ENCODE results near the gene TSPAN13. TPM values are rescaled to one million over a fixed set of nuclear protein-coding genes. Genes with fewer than 3 reads are reported as not detected.

Gene TSPAN13
- total RNA-seq, 2 experiments from 2014 or later: 0.47 to 1.0 TPM

DNA sequence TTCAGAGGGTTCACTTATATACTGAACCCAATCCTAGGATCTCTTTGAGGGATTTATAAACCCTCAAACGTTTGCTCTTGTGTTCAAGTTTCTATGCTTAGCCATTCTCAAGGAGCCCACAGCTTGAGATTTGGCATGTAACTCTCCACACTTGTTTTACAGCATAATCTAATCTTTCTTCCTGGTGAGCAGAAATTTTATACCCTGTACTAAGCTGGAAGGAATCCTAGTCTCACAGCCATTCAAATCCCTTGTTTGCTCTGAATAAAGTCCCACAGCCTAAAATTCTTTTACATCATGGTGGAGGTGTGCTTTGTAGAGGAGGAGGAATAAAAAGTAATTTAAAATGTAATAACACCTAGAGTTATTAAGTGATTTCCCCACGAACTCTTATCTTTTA lies 56.6 kb downstream of the TSPAN13 start:
- H3K36me3 Mint-ChIP-seq (ENCODE audit: low read depth): no peaks in the 10 kb centered on the region
- H3K4me1 Mint-ChIP-seq (ENCODE audit: low read depth): no peaks in the 10 kb centered on the region
- DNase-seq (no peak), ATAC-seq (no peak)
- ChIA-PET POLR2A (no interaction called here), CTCF (no interaction called here)
- no peak overlapping the region for H3K27ac Mint-ChIP-seq
- no peaks in the 10 kb centered on the region for H3K9me3 Mint-ChIP-seq
- no peak for TF ChIP-seq CTCF (IDR thresholded peaks at IDR 0.05)
- intact Hi-C loops (cut with micrococcal nuclease): no loop called here
- H3K4me3 Mint-ChIP-seq: no peak overlapping the region
- peaks cover 5% of the 10 kb centered on the region for H3K27me3 Mint-ChIP-seq

- TF ChIP-seq CTCF (IDR thresholded peaks at IDR 0.05): no peak
- H3K9me3 Mint-ChIP-seq: no peaks in the 10 kb centered on the region
- H3K4me1 Mint-ChIP-seq (ENCODE audit: low read depth): no peaks in the 10 kb centered on the region
- ATAC-seq (no peak), DNase-seq (no peak)
- H3K27me3 Mint-ChIP-seq: peaks cover 5% of the 10 kb centered on the region
- H3K27ac Mint-ChIP-seq: no peak overlapping the region
- no peaks in the 10 kb centered on the region for H3K36me3 Mint-ChIP-seq (ENCODE audit: low read depth)
- ChIA-PET CTCF (no interaction called here), POLR2A (no interaction called here)
- H3K4me3 Mint-ChIP-seq: no peak overlapping the region
- intact Hi-C loops (cut with micrococcal nuclease): no loop called here
These were observed 57.0 kb downstream of the TSPAN13 start for GRCh38 chr7:16810573-16810972.

GRCh38 chr7:16811551-16811950 lies 58.0 kb downstream of the TSPAN13 start:
- Mint-ChIP-seq H3K36me3 (ENCODE audit: low read depth) (no peaks in the 10 kb centered on the region), H3K9me3 (no peaks in the 10 kb centered on the region), H3K27ac (no peak overlapping the region), H3K4me3 (no peak overlapping the region), H3K4me1 (ENCODE audit: low read depth) (no peaks in the 10 kb centered on the region), H3K27me3 (peaks cover 5% of the 10 kb centered on the region)
- POLR2A ChIA-PET: no interaction called here
- no peak for DNase-seq
- intact Hi-C loops (cut with micrococcal nuclease): no loop called here
- no peak for TF ChIP-seq CTCF (IDR thresholded peaks at IDR 0.05)
- CTCF ChIA-PET: no interaction called here
- ATAC-seq: no peak

DNA sequence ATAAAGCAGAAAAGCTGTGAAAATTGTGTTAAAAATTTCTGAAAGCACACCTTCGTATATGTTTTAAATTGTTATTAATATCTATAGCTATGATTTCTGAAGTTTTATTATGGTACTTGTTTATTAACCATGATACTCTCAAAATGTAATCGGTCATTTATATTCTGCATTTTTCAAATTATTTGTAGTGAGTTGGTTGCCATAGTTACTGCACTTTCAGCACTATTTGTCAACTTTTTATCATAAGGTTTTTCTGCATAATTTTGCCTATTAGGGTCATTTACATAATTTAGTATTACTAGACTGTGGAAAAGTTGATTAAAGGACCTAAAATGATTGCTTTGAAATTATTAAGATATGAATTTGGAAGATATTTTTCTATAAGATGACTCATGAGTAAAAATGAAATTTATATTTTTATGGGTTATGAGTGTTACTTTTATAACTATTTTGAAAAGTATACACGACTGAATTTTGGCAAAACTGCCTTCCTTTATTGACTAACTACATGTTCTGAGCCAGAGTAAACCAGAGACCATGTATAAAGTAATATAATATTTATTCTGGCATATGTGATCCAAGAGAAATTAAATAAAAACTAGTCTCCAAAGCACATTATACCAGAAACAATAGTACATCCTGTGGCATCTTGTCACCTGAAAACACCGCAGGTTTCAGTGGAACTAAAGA lies 59.1 kb downstream of the TSPAN13 start:
- POLR2A ChIA-PET: no interaction called here
- H3K36me3 Mint-ChIP-seq (ENCODE audit: low read depth): no peaks in the 10 kb centered on the region
- TF ChIP-seq CTCF (IDR thresholded peaks at IDR 0.05): no peak
- ATAC-seq: no peak
- CTCF ChIA-PET: interaction anchor here (0.7 kb wide), 1 partner anchor 950 kb away, joined by 3 read pairs; no protein-coding TSS in a partner anchor
- H3K9me3 Mint-ChIP-seq: no peaks in the 10 kb centered on the region
- DNase-seq: no peak
- H3K27me3 Mint-ChIP-seq: peaks cover 4% of the 10 kb centered on the region
- no peak overlapping the region for H3K27ac Mint-ChIP-seq
- intact Hi-C loops (cut with micrococcal nuclease): no loop called here
- no peaks in the 10 kb centered on the region for H3K4me1 Mint-ChIP-seq (ENCODE audit: low read depth)
- H3K4me3 Mint-ChIP-seq: no peak overlapping the region

DNA sequence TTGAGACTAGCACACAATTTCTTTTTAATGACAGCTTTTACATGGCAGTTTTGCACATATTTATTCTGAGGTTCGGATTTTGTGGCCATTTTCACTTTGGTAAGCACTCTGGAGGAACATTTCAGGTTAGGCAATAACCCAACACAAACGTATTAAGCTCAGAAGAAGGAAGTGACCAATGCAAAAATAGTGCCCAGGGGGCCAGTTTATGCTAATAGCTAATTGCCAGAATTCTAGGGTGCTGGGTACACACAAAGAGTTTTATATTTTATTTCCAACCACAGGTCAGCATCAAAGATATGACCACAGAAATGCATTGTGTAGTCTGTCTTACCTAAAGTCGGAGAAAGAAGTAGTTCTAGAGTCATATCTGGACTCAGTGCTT lies 59.7 kb downstream of the TSPAN13 start:
- H3K9me3 Mint-ChIP-seq: no peaks in the 10 kb centered on the region
- H3K36me3 Mint-ChIP-seq (ENCODE audit: low read depth): no peaks in the 10 kb centered on the region
- no peak for DNase-seq
- H3K27me3 Mint-ChIP-seq: peaks cover 1% of the 10 kb centered on the region
- H3K4me3 Mint-ChIP-seq: no peak overlapping the region
- CTCF ChIA-PET: no interaction called here
- no peak overlapping the region for H3K27ac Mint-ChIP-seq
- POLR2A ChIA-PET: no interaction called here
- ATAC-seq: no peak
- no peaks in the 10 kb centered on the region for H3K4me1 Mint-ChIP-seq (ENCODE audit: low read depth)
- TF ChIP-seq CTCF (IDR thresholded peaks at IDR 0.05): no peak
- intact Hi-C loops (cut with micrococcal nuclease): no loop called here

Measured in activated CD8-positive, alpha-beta T cell treated with anti-CD3 and anti-CD28 coated beads for 36 hours (primary cell).